GM19467 (cell line): ENCODE data around the gene CABLES2.

Experiments
- ATAC-seq: cut with Tn5 transposase; IDR thresholded peaks from one replicate; pipeline ENCODE4 v1.9.1; 2021; ENCODE audit warnings: mild to moderate bottlenecking, moderate library complexity; ENCODE audit not compliant: unreplicated experiment

The CABLES2 gene

DNA sequence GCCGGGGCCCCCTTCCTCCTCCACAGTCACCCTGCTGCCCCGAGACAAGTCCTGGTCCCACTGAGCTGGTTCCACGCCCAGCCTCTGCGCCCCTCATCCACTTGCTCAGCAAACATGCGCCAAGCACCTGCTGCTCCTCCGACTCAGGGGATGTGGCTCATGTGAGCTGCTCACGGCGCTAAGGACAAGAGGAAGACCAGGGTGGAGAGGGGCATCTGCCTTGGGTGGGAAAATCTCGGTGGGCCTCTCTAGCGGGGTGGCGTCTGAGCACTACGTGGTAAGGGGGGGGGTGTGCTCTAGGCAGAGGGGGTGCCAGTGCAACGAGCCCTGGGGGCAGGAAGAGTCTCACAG lies 44.5 kb downstream of the CABLES2 start:
- ATAC-seq = no peak

DNA sequence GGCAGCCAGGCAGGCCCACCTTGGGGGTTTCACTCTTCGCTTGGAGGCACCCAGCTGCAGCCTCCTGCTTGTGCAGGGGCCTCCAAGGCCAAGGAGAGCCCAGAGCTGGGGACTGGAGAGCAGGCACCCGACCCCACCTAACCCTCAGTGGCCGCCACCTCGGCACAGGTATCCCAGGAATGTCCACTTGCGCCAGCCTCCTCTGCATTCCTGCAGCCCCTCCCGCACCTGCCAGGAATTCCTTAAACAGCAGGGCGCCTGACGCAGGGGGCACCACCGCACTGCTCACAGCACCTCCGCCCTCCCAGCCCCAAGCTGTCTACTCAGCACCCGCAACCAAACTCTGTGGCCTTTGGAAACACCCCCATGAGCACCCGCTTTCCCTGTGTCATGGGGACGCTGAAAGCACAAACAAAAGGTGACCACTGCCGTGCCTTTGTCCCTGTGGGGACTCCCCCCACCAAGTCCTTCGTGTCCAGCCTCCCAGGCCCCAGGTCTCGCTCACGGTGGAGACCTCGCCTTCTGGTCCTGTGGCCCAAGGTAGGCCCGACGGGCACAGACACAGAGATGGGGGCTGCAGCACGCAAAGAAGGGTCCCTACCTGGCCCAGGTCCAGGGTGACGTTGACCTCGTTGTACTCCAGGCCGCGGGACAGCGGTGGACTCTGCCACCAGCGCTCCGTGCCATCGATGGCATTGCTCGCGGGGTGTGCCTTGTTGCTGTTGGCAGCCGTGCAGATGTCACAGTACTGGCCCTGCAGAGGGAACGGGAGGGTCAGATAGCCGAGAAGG lies 45.1 kb downstream of the CABLES2 start:
- no peak for ATAC-seq

DNA sequence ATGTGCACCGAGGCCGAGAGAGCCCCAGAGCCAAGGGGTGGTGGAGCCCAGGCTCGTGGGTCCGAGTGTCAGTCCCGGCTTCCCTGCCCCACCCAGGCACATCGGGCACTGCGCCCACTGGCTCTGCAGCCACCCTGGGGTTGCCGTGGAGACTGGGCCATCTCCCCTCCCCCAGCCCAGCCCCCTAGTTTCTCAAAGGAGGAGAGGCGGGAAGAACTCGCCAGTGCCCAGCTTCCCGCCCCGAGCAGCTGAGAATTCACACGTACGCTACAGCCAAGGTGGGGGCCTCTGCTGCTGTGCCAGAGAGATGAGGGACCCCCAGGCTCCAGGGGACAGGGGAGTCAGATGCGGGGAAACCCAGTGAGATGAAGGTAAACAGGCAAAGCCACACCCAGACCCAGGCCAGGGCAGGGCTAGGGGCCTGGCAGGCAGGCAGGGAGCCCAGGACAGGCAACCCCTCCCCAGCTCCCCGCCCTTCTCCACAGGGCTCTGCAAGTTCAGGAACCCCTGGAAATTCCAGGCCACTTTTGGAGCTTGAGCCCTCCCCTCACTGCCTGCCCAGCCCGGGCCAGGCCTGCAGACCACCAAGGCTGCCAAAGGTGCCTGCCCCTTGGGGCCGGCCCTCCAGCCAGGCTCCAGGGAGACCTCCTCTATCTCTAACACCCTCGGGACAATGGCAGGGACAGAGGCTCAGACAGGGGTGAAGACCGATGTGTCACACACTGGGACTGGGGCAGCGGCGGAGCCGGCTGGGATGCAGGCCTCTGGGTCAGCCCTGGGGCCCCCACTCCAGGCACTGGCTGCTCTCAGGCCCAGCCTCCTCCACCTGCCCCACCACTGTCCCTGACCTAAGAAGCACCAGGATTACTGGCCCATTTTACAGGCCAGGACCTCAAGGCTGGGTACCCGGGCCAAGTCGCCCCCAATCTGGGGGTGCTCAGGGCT lies 46.0 kb downstream of the CABLES2 start:
- no peak for ATAC-seq

DNA sequence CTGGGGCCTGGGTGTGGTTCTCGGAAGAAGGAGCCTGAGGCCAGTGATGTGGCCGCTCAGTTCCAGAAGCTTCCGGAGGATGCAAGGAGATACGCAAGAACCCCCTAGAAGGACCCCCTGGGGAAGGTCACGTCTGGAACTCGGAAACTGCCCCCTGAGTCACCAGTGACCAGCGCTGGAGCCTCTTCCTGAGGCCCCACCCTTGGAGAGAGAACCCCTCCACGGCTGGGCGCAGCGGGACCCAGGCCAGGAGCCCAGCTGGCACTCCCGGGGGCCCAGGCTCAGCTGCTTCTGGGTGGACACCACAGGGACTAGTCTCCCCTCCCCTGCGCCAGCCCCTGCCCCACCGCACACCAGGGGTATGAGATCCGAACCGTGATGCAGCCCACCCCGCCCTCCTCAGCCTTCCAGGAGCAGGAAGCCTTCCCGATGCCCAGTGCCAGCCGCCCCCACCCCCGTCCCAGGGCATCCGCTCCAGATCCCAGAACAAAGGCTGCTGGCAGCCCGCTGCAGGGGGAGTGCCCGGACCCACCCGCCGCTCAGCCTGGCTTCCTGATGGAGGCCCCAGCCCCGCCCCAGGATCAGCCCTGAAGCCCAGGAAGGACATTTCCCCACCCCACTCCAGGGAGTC lies 47.5 kb downstream of the CABLES2 start:
- no peak for ATAC-seq

DNA sequence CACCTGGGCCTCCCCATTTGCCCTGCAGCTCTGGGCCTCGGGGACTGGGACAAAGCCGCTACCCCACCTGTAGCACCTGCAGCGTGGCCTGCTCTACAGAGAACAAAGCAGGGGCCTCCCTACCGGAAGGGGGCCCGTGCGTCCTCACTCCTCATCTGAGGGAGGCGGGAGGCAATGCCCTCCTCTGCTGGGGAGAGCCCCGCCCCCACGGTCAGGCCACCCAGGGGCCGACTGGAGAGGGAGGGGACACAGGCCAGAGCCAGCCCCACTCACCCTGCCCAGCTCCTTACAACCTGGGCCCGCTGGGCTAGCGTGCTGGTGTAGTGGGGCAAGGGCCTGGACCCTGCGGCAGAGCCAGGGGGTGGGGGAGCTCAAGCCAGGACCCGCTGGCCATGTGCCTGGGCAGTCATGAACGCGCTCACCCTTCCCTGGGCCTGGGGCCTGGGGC lies 48.0 kb downstream of the CABLES2 start:
- ATAC-seq = no peak

DNA sequence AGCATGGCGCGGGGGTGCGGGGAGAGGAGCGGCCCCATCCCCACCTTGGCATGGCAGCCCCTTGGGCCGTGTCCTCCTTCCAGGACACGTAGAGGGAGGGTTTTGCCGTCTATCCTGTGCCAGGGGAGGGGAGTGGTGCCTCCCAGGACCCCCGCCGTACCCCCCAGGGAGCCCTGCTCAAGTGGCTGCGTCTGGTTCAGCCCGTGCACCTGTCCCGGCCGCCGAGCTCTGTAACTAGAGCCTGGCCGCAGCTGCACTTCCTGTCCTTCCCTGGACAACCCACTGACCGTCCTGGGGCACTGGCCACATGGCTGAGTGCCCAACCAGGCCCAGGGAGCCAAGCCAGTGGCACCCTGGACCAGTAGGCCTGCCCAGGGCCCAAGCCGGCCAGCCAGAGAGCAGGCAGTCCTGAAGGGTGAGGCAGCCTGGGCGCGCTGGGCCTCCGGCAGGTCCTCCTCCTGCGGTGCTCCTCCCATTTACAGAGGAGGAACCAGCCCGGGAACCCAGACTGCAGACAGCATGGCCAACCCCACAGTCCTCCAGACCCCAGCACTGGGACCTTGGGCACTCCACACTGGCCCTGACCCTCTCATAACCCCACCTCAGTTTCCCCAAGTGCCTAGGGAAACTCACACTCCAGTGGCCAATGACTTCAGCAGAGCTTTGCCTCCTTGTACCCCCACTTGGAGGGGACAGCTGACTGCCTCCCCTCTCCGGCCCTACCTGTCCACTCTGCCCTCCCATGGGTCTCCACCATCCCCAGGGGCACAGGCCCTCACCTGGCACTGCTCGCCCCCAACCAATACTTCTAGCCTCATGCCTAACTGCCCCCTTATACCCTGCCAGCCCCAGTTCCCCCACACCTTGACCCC lies 48.7 kb downstream of the CABLES2 start:
- ATAC-seq = no peak

DNA sequence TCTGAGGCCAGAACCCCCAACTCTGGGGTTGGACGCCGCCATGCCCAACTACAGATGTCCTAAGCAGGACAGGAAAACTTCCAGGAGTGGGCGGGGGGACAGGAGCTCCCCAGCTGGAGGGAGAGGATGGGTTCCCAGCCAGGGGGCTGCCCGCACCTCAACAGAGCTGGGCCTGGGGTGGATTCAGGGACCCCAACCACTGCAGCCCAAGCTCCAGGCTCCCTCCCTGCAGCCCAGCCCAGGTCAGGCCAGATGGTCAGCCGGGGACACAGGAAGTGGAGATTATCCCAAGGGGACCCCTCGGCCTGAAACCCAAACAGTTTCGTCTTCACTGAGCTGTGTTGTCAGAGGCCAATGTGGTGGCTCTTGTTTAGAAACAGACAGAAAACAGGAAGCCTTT lies 49.4 kb downstream of the CABLES2 start:
- no peak for ATAC-seq

DNA sequence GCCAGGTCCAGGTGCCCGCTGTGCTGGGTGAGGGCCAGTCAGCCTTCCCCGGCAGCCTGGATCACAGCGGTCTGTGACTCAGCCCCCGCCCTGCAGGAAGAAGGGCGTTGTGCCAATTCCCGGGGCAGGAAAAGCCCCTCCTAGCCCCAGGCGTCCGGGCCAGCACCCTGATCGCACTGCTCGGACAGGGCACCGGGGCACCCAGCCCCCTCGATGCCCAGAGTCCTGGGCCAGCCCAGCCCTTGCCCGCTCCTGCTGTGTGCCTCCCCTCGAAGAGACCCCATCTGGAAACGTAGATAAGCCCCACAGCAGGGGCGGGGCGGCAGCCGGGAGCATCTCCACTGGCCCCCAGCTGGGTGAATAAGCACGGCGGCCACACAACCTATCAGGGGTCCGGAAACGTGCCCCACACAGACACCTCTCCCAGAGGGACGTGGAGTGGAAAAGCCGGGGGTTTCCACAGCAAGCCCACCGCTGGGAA lies 49.9 kb downstream of the CABLES2 start:
- ATAC-seq = no peak

DNA sequence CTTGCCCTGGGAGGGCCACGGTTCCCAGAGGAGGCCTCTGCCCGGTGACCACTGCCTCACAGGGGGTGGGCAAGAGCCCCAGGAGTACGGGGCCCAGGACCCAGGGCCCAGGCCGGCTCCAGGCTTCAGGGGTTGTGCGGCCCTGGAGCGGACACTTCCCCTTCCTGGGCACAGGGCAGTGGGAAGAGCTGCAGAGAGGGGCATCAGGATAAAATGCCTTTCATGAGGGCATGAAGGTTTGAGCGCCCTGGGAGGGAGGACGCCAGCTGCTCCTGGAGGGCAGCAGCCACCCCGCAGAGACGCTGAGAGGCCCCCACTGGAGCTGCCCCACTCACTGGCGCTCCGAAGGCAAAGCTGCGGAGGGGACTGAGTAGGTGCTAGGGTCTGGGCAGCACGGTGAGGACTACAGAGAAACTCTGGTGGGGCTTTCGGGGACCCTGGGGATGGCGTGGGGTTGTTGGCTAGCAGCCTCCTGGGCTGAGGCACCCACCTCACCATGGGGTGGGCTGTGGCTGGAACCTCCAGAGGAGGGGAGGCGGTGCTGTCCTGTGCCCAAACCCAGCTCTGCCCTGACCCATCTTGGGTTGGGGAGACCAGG lies 50.4 kb downstream of the CABLES2 start:
- ATAC-seq = no peak

DNA sequence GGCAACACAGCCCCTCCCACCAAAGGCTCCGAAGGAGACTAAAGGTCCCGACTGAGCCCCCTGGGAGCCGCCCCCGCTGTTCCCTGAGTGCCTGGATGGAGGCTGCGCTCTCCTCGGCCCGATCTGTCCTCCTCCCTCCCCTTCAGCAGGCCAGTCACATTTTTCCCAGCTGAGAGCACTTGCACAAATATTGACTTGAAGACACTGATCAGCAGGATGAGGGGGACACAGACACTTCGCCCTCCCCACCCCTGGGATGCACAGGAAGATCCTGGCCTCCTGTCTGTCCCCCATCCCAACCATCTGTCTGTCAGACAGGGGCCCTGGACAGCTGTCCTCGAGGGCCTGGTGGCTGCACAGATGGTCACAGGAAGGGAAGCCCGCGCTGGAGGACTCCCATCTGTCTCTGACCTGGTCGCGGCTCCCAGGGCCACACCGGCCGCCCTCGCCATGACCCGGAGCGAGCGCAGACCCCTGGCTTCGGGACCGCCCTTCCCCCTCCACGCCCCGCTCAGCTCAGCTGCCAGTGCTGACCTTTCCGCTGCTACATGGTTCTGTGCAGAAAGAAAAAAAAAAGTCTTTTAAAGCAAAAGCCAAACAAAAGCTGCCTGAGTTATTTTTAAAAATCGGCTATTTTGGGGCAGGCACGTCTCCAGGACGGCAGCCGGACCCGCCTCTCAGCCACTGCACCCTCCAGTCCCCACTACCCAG lies 51.1 kb downstream of the CABLES2 start:
- no peak for ATAC-seq

DNA sequence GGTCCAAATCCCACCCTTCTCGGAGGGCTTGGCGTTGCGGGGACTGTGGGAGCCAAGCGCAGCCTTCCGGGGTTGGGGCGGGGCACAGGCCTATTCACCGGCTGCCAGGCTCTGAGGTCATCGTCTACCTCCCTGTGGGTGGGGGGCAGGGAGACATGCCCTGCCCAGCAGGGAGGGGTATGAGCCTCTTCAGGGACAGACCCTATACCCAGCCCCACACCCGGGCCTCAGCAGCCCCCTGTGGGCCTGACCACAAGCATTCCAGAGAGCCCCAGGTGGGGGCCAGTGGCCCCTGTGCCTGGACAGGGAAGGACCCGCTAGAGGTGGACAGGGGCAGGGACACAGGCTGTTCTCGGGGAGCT lies 51.6 kb downstream of the CABLES2 start:
- ATAC-seq = no peak

DNA sequence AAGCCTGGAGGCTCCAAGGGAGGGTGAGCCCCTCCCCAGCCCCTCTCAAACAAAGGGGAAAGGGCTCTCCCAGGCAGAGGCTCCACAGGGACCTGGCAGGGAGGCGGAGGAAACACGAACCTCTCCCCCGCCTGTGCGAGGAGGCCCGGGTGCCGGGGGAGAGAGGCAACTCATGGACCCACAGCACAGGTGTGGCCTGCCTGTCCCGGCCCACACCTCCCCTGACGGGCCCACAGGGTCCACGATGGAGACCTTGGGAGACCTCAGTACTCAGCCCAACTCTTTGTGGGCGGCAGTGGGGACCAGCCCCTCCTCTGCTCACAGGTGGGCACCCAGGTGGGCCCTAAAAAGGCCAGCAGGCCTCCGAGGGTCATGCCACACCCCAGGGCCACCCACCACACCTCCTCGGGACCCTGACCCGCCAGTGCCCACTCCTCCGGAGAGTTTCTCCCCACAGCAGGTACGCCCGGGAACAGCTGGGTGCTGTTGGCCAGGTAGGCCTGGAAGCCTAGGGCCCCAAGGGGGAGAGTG lies 52.2 kb downstream of the CABLES2 start:
- ATAC-seq = no peak

DNA sequence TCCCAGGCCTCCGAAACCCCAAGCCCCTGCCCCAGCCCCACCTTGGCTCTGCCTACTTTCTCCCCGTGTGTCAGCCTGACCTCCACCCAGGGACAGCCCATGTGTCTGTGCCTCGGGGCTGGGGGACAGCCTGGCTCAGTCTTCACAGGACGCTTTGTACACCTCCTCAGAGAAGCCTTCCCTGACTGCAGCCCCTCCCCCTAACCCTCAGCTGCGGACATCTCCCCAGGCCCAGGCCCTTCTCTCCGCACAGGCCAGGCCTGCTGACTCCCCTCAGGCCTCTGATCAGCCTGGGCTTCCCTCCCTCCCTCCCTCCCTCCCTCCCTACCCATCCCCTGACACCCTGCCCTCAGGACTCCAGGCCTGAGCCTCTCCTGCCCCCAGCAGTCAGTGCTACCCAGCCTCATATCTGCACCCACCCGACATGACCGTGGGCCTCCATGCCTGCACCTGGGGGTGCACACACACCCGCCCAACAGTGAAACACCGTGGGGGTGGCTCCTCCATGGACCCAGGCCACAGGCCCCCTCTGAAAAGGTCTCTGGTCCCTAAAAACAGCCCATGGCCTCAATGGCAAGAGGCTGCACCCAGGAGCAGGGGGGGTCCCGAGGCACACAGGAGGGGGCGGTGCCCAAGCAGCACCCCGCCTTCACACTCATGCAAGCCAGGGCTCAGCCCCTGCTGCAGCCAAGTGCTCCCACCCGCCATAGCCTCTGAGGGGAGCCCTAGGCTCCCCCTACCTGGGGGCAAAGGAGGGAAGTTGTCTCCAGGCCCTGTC lies 52.9 kb downstream of the CABLES2 start:
- no peak for ATAC-seq

DNA sequence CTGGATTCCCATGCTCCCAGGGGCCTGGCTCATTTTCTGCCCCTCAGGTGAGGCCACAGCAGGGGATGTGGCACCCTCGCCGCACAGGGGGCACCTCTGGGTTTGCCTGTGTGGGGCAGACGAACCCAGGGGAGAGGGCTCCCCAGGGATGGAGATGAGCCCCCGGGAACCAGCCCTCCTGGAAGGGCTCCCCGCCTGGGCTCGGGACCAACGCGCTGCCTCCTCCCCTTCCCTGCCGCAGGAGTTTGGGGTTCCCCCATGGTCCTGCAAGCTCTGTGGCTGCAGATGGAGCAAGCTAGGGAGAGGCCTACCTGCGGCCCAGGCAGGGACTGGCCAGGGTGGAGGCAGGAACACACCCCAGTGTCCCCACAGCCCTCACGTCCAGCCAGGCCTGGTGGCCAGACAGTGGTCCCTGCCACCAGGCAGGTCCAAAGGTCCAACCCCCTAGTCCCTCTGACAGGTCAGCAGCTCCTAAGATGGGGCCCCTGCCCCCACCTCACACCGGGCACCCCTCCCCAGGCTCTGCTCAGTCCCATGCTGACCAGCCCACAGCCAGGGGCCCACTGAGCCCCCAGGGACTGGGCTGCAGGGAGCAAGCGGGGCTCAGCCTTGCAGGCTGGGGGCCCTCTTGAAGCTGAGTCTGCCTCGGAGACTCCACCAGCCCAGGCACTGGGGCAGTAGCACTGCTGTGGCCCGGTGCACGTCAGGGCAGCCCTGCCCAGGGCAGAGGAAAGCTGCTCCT lies 53.6 kb downstream of the CABLES2 start:
- ATAC-seq = no peak

DNA sequence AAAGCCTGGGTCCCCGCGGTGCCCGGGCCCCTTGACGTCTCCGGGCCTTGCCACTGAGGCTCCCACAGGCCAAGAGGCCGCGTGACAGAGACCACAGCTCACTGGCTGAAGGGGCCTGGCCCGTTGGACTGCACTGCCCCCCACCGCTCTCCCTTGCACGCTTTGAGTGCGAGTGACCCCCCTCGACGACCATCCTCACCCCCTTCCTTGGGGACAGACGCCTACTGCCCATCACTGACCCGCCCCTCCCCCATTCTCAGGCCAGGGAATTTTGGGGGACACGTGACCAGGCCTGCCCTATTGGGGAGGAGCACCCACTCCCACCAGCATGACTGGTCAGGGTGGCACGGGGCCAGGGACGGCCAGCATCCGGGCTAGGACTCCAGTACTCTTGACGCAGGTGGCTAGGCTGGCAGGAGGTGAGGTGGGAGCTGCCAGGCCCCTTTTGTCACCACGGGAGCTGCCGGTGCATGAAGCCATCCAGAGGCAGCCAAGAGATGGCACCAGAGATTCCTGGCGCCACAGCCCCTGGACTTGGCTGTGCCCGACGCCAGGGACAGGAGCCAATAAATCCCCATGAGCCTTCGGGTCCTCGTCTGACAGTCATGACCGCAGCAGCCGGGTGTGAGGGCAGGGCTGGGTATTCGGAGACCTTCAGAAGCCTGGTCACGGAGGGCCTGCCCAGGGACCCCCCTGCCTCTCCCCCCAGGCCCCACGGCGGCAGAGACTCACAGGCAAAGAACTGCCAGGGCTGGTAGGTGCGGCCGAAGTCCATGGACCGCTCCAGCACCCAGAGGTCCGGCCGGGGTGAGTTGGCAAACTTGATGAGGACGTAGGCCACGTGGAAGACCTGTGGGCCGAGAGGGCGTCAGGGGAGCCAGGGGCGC lies 54.4 kb downstream of the CABLES2 start:
- no peak for ATAC-seq

DNA sequence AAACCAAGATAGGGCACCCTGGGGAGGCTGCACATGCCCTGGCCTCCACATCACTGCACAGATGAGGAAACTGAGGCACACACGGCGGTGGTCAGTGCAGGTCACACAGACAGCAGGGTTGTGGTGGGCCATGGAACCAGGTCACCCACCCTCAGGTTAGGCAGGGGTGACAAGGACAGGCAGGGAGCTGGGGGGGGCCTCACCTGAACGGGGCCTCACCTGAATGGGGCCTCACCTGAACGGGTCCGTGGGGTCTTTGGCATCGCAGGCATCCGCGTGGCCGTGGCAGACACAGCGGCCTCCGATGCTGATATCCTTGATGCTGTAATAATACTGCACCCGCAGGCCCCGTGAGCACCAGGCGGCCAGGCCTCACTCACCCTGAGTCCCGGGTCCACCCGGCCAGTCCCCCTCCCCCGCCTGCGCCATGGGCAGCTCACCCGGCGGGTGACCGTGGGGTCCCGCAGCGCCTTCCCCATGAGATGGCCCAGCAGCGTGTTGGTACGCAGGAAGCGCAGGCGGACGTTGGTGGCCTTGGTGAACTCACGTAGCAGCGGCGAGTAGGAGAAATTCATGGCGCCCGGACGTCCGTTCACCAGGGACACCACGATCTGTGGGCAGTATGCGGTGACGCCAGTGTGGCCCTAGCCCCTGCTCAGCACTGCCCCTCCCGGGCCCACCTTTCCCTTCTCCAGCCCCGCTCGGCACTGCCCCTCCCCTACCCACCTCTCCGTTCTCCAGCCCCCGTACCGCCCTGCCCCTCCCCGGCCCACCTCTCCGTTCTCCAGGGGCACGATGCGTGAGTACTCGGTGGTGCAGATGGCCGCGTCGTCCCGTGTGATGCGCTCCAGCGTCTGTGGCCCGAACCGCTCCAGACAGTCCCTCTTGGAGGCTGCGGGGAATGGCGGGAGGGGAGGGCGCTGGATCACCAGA lies 55.4 kb downstream of the CABLES2 start:
- ATAC-seq = no peak
